ENCODE results near the gene GAB3.

GRCh38 chrX:154728431-154729190 lies 22.3 kb downstream of the GAB3 start:
- TF ChIP-seq CTCF (IDR thresholded peaks at IDR 0.05; ENCODE audit: insufficient read depth, low read length), result no peak
- no peak for TF ChIP-seq GABPA (IDR thresholded peaks at IDR 0.05; ENCODE audit: low read depth)
- no peak for TF ChIP-seq REST (IDR thresholded peaks at IDR 0.05; ENCODE audit: insufficient replicate concordance, low read depth)
- TF ChIP-seq POLR2AphosphoS5 (IDR thresholded peaks at IDR 0.05; ENCODE audit: low read depth), result no peak
